Ammon's horn (tissue), 1 donor: ENCODE results near the gene KLK15.
"Not testable (repeated sequence)": the region's sequence is repeated elsewhere in the genome, so short reads cannot be mapped to it uniquely, and the experiment has no call there.

Experiments used
- DNase-seq: peaks from one replicate; pipeline ENCODE4 v3.0.0-alpha.2; 2016; ENCODE audit warnings: low spot score

Gene KLK15

DNA sequence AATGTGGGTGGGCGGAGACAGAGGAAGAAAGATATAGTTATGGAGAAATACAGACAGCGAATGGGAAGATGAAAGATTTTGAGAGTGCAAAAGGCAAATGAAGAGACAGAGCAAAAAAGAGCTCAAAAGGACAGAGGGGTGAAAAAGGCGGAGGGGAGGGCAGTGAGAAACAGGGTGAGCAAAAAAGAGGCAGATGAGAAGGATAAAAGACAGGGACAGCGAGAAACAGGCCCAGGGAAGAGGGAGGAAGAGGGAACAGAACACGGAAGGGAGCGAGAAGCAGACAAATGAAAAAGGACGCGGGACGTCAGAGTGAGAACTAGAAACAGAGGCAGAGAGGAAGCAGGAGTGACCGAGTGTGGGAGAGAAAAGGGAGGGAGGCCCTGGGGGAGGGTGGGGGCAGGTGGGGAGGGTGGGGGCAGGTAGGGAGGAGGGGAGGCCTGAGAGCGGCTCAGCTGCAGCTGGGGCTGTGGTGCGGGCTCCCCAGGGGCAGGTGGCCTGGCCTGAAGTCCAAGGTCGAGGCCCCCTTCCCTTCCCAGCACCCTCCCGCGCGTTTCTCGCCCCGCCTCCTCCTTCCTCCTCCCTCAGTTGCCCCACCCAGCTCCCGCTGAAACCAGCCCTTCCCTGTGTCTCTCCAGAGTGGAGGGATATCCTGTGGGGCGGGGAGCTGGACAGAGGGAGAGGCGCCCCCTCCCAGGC is 12.7 kb downstream of the KLK15 start:
- no peak for DNase-seq

DNA sequence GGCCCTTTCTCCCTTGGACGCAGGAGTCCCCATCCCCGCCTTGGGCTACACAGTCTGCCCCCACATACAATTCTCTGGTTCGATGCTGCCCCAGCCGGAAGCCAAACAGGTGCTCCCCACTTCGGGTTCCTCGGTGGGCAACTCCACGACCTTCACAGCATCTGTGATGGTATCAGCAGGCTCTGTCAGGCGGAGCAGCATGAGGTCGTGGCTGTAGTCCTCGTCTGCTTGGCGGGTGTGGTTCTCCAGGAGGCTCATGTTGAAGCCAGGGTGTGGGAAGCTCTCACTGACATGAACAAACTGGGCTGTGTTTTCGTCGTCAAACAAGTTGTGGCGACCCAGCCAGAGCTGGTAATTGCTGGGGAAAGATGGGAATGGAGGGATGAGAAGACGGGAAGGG is 13.3 kb downstream of the KLK15 start:
- no peak for DNase-seq

DNA sequence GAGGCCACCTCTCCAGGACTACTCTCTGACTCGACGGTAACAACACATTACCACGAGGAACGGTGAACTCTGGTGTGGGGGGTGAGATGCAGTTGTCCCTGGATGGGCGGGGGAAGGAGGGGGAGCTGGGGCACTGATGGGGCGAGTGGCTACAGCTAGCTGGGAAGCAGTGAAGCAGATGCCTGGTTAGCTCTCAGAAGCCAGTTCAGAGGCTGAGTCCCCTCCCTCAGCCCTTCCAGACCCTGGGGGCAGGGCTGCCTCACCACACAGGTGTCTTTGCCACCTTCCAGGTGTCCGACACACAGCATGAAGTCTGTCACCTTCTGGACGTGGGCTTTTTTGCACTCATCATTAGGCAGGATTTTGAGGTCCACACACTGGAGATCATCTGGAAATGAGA is 13.7 kb downstream of the KLK15 start:
- no peak for DNase-seq

DNA sequence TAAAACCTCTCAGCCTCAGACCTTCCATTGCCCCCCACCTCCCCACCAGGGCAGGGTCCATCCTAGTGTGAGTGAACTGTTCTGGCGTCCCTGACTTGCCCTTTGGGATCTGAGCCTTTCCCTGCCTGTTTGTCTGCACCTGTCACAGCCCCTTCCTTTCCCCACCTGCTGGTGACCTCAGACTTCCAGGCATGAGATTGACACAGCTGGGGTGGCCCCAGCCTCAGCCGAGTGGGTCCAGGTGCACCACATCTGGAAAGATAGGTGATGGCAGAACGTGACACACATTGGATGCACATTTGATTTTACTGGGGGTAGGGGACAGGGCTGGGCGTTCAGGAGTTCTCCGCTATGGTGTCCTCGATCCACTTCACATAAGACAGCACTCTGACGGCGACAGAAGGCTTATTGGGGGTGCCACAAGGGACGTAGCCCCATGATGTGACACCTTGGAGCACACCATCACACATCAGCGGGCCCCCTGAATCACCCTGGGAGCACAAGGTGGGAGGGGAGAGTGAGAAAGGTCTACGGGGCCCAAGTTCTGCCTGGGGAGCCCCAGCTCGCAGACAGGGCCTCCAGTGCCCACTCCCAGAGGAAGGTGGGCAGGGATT is 14.4 kb downstream of the KLK15 start:
- DNase-seq: no peak

DNA sequence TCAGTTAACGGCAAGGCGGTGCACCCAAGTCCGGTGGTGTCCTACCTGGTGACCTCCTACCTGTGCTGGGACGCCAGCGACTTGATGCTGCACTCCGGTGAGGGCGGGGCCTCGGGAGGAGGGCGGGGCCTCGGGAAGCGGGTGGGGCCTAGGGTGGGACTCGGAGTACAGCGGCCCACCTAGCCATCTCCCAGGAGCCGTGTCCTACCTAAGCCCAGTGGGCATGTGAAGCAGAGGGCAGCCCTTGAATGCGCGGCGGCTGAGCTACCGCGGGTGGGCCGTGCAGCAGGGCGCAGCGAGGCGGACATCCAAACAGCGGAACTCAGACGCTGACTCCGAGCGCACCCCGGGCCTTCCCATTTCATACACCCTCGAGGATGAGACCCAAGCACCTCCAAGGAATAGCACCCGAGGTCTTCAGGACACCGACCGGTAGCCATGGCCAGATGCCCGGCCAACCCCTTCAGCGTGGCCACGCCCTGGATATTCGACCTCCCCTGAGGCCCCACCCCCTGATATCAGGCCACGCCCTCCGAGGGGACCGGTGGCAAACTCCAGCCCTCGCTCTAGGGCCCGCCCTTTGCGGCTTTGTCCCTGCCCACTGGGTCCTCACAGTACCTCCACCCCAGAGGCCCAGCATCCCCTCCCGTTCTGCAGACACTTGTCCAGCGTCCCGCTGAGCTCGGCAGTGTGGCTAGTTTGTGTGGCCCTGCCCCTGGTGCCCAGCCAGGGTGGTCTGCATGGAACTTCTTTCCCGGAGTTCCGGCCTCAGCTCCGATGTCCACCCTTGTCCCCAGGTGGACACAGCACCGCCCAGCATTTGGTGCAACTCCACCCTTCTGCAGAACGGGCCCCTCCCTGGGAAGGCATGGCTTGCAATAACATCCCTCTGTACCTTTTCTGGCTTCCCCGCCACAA is 15.2 kb downstream of the KLK15 start:
- no peak for DNase-seq

DNA sequence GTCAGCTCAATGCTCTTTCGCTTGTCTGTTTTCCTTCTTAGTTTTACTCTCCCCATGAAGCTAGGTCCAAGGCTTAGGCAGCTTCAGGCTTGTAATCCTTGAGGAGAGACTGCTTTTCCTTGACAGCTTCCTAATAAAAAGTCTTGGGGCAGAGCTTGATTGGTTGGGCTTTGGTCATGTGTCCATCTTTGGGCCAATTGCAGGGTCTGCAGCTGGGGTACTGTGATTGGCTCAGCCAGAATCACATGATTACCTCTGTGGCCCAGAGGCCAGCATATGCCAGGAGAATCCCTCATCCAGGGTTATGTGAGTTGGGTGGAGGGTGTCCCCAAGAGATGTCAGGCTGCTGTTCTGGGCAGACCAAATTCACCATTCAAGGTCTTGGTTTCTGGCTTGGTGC is 17.9 kb downstream of the KLK15 start:
- no peak for DNase-seq

DNA sequence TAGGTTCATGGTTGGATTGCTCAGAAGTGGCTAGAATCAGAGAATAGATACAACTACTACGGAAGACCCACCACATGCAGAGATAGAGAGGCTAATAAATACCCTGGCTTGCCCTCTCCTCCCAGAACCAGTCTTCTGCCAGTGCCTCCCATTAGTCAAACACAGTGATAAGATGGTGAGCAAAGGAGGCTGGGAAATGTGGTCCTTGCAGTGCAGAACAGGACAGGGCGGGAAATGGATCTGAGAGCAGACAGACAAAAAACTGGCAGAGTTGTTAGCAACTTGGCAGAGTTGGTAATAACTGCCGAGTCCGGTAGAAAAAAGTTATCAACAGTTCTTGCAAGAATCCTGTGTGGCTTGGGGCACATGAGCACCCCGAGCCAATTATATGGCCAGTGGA is 18.5 kb downstream of the KLK15 start:
- DNase-seq: no peak

DNA sequence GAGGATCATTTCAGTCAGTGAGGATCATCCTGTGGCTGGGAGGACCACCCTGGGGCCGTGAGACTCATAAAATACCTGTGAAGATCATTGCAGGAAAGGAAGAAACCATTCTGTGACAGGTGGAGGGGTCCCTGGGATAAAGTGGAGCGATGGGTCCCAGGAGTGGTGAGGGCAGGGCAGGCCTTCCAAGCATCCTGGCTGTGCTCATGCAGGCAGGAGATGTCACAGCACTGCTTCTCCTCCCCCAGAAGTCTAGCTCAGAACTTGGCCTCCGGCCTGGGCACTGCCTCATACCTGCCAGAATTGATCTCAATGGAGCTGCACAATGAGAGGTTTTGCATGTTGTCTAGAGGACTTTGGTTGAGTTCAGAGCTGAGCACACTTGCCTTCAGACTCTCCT is 20.9 kb downstream of the KLK15 start:
- DNase-seq: no peak

DNA sequence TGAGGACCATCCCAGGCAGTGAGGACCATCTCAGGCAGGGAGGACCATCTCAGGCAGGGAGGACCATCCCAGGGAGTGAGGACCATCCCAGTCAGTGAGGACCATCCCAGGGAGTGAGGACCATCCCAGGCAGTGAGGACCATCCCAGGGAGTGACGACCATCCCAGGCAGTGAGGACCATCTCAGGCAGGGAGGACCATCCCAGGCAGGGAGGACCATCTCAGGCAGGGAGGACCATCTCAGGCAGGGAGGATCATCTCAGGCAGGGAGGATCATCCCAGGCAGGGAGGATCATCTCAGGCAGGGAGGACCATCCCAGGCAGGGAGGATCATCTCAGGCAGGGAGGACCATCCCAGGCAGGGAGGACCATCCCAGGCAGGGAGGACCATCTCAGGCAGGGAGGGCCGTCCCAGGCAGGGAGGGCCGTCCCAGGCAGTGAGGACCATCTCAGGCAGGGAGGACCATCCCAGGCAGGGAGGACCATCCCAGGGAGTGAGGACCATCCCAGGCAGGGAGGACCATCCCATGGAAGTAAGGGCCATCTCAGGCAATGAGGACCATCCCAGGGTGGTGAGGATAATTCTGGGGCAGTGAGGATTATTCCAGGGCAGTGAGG is 21.6 kb downstream of the KLK15 start:
- DNase-seq: not testable (repeated sequence)

DNA sequence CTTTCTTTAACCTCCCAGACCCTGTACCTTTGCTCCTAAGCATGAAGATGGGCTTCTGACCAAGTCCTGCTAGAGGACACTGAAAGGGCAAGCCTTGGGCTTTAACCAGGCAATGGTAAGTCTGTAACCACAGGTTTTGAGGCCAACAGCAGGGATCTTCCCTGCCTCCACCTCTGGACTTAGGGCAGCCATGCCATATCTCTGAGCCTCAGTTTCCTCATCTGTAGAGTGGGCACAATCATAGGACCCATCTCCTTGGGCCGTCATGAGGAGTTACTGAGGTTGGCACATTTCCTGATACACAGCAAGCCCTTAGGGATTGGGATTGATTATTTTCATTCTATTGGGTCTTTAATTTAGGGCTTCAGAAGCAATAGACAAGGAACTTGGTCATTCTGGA is 24.5 kb downstream of the KLK15 start:
- DNase-seq: no peak

DNA sequence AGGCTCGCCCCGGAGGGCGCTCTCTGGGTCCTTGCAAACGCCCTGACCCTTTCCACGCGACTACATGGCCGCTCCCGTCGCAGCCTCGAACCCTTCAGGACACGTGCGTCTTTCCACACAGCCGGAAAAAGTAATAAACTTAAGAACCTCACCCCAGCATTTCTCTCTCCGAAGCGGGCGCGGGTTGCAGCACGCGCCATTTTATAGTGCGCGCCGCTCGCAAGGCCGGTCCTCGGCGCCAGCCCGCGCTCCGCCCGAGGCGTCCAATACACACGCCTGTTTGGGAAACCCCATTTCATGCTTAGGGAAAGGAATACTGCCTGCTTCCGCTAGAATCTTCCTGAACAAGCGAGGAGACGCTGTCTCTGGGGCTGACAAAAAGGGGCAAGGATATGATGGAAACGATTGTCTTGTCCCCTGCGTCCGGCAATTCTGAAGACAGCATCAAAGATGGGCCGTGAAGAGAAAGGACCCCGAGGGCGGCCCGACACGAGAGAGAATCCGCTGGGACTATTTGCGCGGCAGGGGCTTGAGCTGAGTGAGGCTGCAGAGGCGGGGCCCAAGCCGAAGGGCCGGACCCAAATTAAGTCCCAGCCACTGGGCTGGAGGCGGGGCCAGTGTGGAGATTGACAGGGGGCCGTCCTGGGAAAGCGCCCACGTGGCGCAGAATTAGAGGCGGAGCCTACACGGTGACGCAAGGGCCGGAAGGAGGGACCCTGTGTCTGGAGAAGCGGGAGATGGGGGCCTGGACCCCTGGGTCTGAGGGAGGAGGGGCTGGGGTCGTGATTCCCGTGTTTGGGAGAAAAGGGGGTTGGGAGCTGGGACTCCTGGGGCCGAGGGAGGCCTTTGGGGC is 28.7 kb downstream of the KLK15 start:
- DNase-seq: peak; percentile 99

DNA sequence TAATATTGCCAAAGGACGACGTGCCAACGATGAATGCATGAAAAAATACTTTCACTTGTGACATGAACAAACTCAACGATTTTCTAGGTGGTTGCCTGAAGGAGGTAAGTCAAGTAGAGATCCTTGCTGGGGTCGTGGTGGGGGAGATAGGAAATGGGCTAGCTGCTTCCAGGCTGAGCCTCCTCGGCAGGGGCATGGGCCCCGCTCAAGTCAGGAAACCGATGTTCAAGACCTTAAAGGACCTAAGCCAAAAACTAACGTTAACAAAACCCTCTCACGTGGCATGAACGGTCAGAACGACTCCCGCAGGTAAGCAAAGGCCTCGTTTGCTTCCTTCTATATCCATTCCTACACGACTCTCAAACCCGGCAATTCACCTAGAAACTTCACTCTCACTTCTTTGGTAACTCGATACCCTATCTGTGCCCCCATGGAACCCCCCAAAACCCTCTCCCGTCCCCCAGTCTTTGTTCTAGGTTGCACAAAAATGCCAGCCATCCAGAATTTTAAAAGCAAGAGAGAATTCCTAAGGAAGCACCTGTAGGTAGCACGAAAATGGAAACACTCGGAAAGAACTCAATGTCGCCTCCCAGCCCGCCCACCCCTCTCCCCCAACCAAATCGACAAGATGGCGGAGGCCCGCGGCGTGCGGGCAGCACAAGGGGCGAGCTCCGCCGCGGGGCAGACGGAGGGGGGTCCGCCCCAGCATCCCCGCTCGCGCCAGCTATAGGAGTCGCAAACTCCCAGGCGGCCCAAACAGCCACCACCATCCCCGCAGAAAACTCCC is 29.5 kb downstream of the KLK15 start:
- DNase-seq: no peak

DNA sequence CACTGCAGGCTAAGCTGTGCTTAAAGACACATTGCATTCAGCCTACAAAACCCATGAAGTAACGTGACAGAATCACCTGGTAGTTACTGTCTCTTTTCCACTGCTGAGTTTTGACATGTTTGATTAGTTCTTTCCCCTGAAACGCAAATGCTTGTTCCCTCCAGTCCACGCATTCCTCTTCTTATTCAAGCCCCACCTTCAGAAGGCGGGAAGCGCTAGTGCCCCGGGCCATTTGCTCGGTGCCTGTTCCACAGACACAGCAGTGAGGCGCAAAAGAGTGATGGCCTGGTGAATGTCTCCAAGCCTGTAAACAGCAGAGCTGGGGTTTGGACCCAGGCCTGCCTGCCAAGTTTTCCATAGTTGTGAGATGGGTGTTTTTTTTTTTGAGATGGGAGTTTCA is 32.3 kb downstream of the KLK15 start:
- DNase-seq: no peak

DNA sequence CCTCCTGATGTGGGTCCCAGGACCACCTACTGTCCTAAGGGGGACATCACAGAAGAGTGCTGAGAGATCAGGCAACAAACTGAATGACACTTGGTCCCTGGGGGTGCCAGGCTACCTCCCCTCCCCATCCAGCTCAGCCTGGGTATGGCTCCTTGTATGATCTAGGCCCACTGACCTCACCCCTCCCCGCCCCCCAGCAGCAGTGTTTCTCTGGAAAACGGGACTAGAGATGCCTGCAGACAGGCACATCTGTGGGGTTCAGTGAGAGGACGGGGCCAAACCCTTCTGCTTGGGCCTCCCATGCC is 33.9 kb downstream of the KLK15 start:
- DNase-seq: no peak

DNA sequence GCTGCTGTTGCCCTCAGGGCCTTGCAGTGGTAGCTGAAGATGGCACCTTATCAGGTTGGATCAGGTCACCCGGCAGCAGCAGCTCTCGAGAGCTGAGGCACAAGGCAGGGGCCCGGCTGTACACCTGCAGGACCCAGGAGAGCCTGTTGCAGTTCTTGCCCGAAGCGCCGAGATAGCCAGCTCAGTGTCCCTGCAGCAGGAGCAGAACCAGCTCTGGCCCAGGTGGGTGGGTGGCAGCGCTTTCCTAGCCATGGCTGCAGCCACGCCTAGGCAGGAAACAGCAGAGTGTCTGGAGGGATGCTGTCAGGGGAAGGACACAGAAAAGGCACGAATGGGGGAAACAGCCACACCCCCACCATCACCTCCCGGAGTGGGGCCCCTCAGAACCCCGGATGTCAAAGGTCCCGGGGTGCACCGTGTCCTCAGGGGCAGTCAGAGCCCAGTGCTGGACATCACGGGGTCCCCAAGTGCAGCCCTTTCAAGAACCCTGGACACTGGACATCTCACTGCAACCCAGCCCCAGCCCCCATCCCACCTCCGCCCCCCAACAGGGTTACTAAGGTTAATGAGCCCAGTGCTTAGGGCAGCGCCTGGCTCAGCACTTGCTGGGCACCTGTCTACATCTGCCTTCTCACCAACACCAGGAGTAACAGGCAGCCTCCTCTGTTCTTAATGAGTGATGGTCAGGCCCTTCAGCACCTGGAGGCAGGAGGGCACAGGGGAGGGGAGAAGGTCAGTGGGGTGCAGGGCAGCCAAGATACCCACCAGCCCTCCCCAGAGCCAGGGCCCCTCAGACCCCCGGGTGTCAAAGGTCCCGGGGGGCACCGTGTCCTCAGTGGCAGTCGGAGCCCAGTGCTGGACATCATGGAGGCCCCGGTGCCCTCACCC is 34.5 kb downstream of the KLK15 start:
- no peak for DNase-seq

DNA sequence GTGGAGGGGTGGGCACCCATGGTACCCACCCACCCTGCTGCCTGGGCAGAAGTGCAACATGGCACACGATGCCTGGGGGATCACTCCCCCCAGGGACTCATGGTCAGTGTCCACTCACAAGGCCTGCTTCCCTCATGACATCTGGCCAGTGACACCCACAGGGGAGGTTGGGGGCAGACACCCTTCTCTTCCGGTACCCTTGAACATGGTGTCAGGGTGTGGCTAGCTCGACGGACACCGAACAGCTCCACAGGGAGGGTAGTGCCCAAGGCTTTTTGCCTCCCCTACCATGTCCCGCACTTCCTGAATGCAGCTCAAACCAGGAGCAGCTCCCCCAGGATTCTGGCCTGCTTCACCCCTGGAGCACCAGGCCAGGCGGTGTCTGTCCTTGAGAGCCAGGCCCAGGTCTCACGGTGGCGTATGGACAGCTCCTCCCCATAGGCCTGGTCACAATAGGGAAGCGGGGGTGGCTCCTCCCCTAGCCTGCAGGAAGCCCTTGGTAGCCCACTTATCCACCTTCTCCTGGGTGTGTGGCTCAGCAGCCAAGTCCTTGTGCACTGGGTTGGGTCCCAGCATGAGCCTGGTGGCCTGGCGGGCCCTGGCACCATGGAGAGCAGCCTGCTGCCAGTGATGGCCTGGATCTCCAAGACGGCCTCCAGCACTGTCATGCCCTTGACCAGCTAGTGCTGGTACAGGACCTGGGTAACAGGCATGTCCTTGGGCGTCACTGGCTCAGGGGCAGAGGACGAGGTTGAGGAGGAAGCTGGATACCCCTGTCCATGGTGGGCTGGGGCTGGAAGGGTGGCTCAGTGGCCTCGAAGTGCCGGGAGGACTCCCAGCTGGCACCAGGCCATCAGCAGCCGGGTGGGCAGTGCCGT is 35.4 kb downstream of the KLK15 start:
- no peak for DNase-seq

DNA sequence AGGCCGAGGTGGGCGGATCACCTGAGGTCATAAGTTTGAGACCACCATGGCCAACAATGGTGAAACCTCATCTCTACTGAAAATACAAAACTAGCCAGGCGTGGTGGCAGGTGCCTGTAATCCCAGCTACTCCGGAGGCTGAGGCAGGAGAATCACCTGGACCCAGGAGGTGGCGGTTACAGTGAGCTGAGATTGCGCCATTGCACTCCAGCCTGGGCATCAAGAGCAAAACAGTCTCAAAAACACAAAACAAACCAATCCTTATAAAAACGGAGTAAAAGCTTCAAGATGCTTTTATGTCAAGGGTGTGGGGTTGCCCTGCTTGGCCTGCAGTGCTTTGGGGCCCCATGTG is 36.0 kb downstream of the KLK15 start:
- no peak for DNase-seq

DNA sequence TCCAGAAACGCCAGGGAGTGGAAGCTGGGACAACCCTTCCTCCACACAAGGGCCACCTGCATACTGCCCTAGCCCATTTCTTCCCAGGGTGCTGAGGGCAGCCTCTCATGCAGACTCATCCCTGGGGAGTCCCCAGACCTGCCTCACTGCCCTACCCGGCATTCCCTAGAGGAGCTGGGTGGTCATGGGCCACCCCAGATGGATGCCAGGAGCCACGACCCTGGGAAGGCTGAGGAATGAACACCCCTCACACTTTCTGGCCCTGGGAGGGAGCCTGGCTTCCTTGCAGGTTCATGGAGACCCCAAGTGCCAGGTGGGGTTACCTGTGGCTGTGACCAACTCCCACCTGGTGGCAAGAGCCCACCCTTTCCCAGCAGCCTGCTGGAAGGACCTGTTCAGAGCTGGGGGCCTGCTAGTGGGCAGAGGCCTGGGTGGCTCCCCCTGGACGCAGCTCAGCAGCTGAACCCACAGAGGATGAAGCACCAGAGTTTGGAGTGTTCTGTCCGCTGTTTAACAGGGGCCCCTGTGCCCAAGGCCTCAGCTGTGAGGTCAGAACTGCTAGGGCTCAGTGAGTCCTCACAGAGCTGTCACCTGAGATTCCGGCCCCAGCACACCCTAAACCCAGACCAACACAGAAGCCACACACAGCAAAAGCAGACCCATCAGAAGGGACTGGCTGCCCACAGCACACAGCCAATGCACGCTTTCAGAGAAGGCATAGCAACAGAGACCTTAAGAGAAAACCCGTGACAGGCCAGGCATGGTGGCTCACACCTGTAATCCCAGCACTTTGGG is 36.5 kb downstream of the KLK15 start:
- no peak for DNase-seq
